Neural cell (in vitro differentiated cells): ENCODE data around the gene SDK2.

ENCODE experiments used
- CTCF ChIP-seq: fragments of 450-650 bp; IDR thresholded peaks from 2 replicates; pipeline ENCODE4 v1.5.1; 2014; ENCODE audit warnings: antibody characterized with exemption, mild to moderate bottlenecking, moderate library complexity; ENCODE audit not compliant: poor library complexity, severe bottlenecking
- EP300 ChIP-seq: fragments of 450-650 bp; conservative IDR thresholded peaks from 2 replicates; pipeline ENCODE4 v1.6.1; 2014; ENCODE audit warnings: antibody characterized with exemption, mild to moderate bottlenecking, moderate library complexity; ENCODE audit not compliant: poor library complexity, severe bottlenecking
- EZH2 ChIP-seq: fragments of 200-600, 300-800 bp; shearing (Covaris generic), sonication (generic); IDR thresholded peaks from 2 replicates; pipeline ENCODE4 v1.6.1; 2014; ENCODE audit warnings: antibody characterized with exemption, low read length, borderline replicate concordance, mild to moderate bottlenecking; ENCODE audit not compliant: insufficient read depth, poor library complexity, severe bottlenecking
- RAD21 ChIP-seq: fragments of 450-650 bp; conservative IDR thresholded peaks from 2 replicates; pipeline ENCODE4 v1.6.1; 2014; ENCODE audit warnings: antibody characterized with exemption, mild to moderate bottlenecking, moderate library complexity
- REST ChIP-seq: IDR thresholded peaks from 2 replicates; pipeline ENCODE4 v1.6.1; 2012; ENCODE audit warnings: borderline replicate concordance
- TAF1 ChIP-seq: IDR thresholded peaks from 2 replicates; pipeline ENCODE4 v1.6.1; 2012; ENCODE audit warnings: low read depth

DNA sequence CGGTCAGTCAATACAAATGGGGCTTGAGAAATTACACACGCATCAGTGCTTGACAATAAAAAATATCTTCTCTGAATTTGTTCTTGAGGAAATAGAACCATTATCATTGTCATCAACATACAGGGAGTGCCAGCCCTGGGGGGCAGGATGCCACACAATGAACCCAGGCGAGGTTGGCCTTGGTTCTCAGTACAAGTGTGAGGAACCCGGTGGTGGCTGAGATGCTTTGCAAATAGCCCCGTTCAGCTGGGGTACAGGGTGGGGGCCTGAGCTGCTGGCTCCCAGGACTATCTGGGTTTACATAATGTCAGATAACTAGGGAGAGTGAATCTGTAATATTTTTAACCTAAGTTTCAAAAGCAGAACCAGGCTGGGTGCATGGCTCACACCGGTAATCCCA lies 219.7 kb downstream of the SDK2 start:
- TF ChIP-seq CTCF (no peak), REST (no peak), TAF1 (no peak), EZH2 (no peak), RAD21 (no peak), EP300 (no peak)
